Measurements from ENCODE around the gene SLC19A1.

SLC19A1 gene

DNA sequence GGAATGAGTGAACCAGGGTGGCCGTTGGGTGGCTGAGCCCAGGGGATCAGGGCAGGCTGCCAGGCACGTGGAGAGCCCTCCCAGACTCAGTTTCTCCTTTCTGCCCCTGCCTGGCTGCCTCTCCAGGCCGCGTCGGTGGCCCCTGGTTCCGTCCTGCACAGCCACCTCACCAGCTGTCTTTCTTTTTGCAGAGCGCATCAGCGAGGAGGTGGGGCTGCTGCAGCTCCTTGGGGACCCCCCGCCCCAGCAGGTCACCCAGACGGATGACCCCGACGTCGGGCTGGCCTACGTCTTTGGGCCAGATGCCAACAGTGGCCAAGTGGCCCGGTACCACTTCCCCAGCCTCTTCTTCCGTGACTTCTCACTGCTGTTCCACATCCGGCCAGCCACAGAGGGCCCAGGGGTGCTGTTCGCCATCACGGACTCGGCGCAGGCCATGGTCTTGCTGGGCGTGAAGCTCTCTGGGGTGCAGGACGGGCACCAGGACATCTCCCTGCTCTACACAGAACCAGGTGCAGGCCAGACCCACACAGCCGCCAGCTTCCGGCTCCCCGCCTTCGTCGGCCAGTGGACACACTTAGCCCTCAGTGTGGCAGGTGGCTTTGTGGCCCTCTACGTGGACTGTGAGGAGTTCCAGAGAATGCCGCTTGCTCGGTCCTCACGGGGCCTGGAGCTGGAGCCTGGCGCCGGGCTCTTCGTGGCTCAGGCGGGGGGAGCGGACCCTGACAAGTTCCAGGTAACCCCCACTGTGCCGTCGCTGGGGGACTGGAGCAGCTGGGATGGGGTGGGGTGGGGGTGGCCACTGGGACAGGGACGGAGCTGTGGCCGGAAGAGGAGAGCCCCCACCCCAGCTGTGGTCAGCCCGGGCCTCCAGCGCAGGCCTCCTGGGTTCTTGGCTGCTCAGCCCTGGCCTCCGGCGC lies 73.9 kb downstream of the SLC19A1 start:
- TF ChIP-seq CTCF (IDR thresholded peaks at IDR 0.05) = no peak

GRCh38 chr21:45467221-45467779 lies 74.9 kb downstream of the SLC19A1 start:
- Mint-ChIP-seq H3K27me3 (ENCODE audit: low read depth, poor library complexity) (no peaks in the 10 kb centered on the region), H3K9me3 (peaks cover 16% of the 10 kb centered on the region), H3K4me1 (peaks cover 41% of the 10 kb centered on the region), H3K4me3 (no peak overlapping the region), H3K27ac (no peak overlapping the region), H3K36me3 (ENCODE audit: low read depth) (peaks cover 24% of the 10 kb centered on the region)
- no peak for TF ChIP-seq CTCF (IDR thresholded peaks at IDR 0.05)
- no peak for DNase-seq

More for the DNA sequence above, 73.9 kb downstream of the SLC19A1 start:
- Mint-ChIP-seq H3K36me3 (ENCODE audit: low read depth) (peaks cover 14% of the 10 kb centered on the region), H3K27ac (no peak overlapping the region), H3K4me3 (no peak overlapping the region), H3K9me3 (peaks cover 6% of the 10 kb centered on the region), H3K4me1 (peaks cover 45% of the 10 kb centered on the region), H3K27me3 (ENCODE audit: low read depth, poor library complexity) (no peaks in the 10 kb centered on the region)
- DNase-seq = no peak

GRCh38 chr21:45466330-45467220 lies 75.7 kb downstream of the SLC19A1 start:
- DNase-seq = no peak
- no peak overlapping the region for H3K27ac Mint-ChIP-seq
- peaks cover 24% of the 10 kb centered on the region for H3K9me3 Mint-ChIP-seq
- H3K27me3 Mint-ChIP-seq (ENCODE audit: low read depth, poor library complexity) = no peaks in the 10 kb centered on the region
- peaks cover 34% of the 10 kb centered on the region for H3K4me1 Mint-ChIP-seq
- TF ChIP-seq CTCF (IDR thresholded peaks at IDR 0.05) = no peak
- H3K36me3 Mint-ChIP-seq (ENCODE audit: low read depth) = peaks cover 31% of the 10 kb centered on the region
- no peak overlapping the region for H3K4me3 Mint-ChIP-seq

DNA sequence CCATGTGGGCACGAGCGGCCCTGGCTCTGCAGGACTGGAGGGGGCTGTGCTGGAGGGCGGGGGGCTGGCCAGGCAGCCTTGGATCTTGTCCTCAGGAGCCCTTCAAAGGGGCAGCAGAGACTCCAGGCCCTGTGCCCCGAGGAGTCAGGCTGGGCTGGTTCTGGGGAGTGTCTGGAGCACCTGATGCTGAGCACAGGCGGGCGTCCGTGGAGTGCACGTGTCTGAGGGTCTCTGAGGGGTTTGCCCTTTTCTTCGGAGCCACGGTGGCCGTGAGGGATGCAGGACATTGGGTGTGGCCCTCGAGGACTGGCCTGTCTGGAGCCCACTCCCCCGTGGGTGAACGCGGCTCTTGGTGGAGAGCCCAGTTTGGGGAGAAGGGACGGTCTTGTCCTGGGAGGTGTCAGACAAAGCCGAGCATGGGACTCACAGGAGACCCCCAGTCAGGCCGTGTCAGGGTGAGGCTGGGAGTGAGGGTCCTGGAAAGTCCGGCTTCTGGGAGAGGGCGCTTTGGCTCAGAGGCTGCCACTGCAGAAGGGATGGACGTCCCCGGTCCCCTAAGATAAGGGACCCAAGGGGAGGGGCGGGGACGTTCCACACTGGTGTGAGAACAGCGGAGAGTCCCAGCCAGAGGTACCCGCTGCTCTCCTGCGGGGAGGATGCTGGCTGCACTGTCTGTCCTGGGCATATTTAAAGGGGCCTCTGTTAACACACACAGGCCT lies 76.5 kb downstream of the SLC19A1 start:
- no peak for DNase-seq
- H3K36me3 Mint-ChIP-seq (ENCODE audit: low read depth) = peaks cover 39% of the 10 kb centered on the region
- H3K27ac Mint-ChIP-seq = no peak overlapping the region
- no peaks in the 10 kb centered on the region for H3K27me3 Mint-ChIP-seq (ENCODE audit: low read depth, poor library complexity)
- peaks cover 32% of the 10 kb centered on the region for H3K9me3 Mint-ChIP-seq
- no peak overlapping the region for H3K4me3 Mint-ChIP-seq
- peaks cover 26% of the 10 kb centered on the region for H3K4me1 Mint-ChIP-seq
- no peak for TF ChIP-seq CTCF (IDR thresholded peaks at IDR 0.05)

GRCh38 chr21:45465105-45465504 lies 77.1 kb downstream of the SLC19A1 start:
- DNase-seq = no peak
- H3K27ac Mint-ChIP-seq = no peak overlapping the region
- no peak for TF ChIP-seq CTCF (IDR thresholded peaks at IDR 0.05)
- H3K27me3 Mint-ChIP-seq (ENCODE audit: low read depth, poor library complexity) = no peaks in the 10 kb centered on the region
- no peak overlapping the region for H3K4me3 Mint-ChIP-seq
- H3K9me3 Mint-ChIP-seq = peaks cover 38% of the 10 kb centered on the region
- peaks cover 20% of the 10 kb centered on the region for H3K4me1 Mint-ChIP-seq
- peaks cover 46% of the 10 kb centered on the region for H3K36me3 Mint-ChIP-seq (ENCODE audit: low read depth)

Measured in nephron progenitor cell (in vitro differentiated cells).